Stimulated activated naive CD8-positive, alpha-beta T cell treated with anti-CD3 and anti-CD28 coated beads, Interleukin-15, amount 100 ng/mL, for 72 hours (primary cell): ENCODE results near the gene DLL4.
"Not testable (repeated sequence)": the region's sequence is repeated elsewhere in the genome, so short reads cannot be mapped to it uniquely, and the experiment has no call there.

Experiments
- ATAC-seq: fragments of 150-1000 bp; cut with Tn5 transposase; 2 replicates; pipeline ENCODE4 v1.10.0; 2021; ENCODE audit warnings: mild to moderate bottlenecking, moderate library complexity
- DNase-seq, 2 donors: peaks; one replicate each; pipeline ENCODE4 v3.0.0; 2021 to 2022
- H3K27ac Mint-ChIP-seq, 2 donors: one replicate each; pipeline ENCODE4 v1.8.0; 2022; ENCODE audit warnings: mild to moderate bottlenecking in 2 of 2, mixed read lengths in 2 of 2, moderate library complexity in 2 of 2
- H3K27me3 Mint-ChIP-seq: one replicate; pipeline ENCODE4 v1.8.0; 2022; ENCODE audit warnings: mixed read lengths
- H3K4me1 Mint-ChIP-seq: one replicate; pipeline ENCODE4 v1.8.0; 2022; ENCODE audit warnings: mild to moderate bottlenecking, mixed read lengths
- H3K4me3 Mint-ChIP-seq, 2 donors: one replicate each; pipeline ENCODE4 v1.8.0; 2022; ENCODE audit warnings: mild to moderate bottlenecking in 2 of 2, mixed read lengths in 2 of 2, moderate library complexity in 1 of 2
- H3K9me3 Mint-ChIP-seq, 2 donors: one replicate each; pipeline ENCODE4 v1.8.0; 2022; ENCODE audit warnings: mixed read lengths in 2 of 2

Gene DLL4

GRCh38 chr15:40957041-40957555 lies 28.0 kb downstream of the DLL4 start:
- peaks cover 72% of the 10 kb centered on the region for H3K4me1 Mint-ChIP-seq
- H3K4me3 Mint-ChIP-seq, result peak overlapping the region in 1 of 2 donors; percentile 9
- ATAC-seq, result no peak
- H3K9me3 Mint-ChIP-seq, result no peaks in the 10 kb centered on the region
- no peak for DNase-seq
- H3K27ac Mint-ChIP-seq, result peak overlapping the region in 1 of 2 donors; percentile 100
- H3K27me3 Mint-ChIP-seq, result no peaks in the 10 kb centered on the region

DNA sequence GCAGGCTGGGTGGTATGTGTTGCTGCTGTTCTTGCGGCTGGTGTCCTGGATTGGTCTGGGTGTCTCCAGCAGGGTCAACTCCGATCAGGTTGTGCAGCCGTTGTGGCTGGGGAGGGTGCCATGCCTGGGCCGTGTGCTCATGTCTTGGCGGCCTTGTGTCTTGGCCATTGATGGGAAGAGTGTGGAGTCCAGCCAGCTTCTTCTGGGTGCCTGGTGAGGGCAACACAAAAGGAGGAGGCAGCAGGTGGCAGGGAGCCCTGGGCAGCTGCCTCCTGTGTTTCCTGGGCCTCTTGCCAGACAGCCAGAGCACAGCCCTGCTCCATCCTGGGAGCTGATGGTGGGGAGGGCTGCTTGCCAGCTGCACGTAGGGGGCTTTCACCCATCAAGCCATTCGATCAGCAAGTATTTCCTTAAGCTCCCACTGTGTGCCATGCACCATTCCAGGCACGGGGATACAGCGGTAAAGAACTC lies 28.5 kb downstream of the DLL4 start:
- DNase-seq (no peak), ATAC-seq (no peak)
- Mint-ChIP-seq H3K4me3 (peak overlapping the region; percentile 9 to 24), H3K9me3 (no peaks in the 10 kb centered on the region), H3K4me1 (peaks cover 69% of the 10 kb centered on the region), H3K27me3 (no peaks in the 10 kb centered on the region), H3K27ac (peak overlapping the region in 1 of 2 donors; percentile 100)

GRCh38 chr15:40958146-40958545 lies 29.0 kb downstream of the DLL4 start:
- H3K4me1 Mint-ChIP-seq, result peaks cover 68% of the 10 kb centered on the region
- no peak for ATAC-seq
- no peaks in the 10 kb centered on the region for H3K27me3 Mint-ChIP-seq

GRCh38 chr15:40958723-40959122 lies 29.6 kb downstream of the DLL4 start:
- Mint-ChIP-seq H3K9me3 (no peaks in the 10 kb centered on the region), H3K4me3 (no peak overlapping the region), H3K4me1 (peaks cover 63% of the 10 kb centered on the region), H3K27ac (peak overlapping the region; percentile 27 to 100), H3K27me3 (no peaks in the 10 kb centered on the region)
- DNase-seq, result no peak
- no peak for ATAC-seq

More at GRCh38 chr15:40958146-40958545, 29.0 kb downstream of the DLL4 start:
- DNase-seq, result no peak
- H3K9me3 Mint-ChIP-seq, result no peaks in the 10 kb centered on the region
- H3K4me3 Mint-ChIP-seq, result peak overlapping the region in 1 of 2 donors; percentile 28
- peak overlapping the region; percentile 50 to 100 for H3K27ac Mint-ChIP-seq

DNA sequence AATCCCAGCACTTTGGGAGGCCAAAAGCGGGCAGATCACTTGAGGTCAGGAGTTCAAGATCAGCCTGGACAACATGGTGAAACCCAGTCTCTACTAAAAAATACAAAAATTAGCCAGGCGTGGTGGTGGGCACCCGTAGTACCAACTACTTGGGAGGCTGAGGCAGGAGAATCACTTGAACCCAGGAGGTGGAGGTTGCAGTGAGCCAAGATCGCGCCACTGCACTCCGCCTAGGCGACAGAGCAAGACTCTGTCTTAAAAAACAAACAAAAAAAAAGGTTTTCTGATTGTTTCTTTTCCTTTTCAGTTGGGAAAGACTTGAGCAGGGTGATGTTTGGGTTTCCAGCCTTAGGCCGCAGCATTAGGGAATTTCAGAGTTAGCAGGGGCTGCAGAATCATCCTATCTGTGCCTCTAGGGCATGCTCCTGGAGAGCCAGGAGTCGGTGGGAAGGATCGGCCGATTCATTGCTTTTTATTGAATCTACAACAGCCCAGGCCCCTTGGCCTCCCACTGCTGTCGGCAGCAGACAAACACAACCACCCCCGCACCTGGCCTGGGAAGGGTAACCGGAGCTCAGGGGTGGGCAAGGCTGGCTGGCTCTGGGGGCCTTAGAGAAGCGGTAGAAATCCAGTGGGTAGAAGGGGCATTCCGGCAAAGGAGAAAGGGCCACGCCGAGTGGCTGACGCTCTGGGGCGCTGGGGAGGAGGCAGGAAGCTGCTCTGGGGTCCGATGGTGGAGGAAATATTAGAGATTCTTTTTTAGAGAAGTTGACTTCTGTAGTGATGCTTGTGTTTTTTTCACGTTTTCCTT lies 30.4 kb downstream of the DLL4 start:
- Mint-ChIP-seq H3K27ac (peak overlapping the region; percentile 44 to 89), H3K27me3 (no peaks in the 10 kb centered on the region), H3K9me3 (no peaks in the 10 kb centered on the region), H3K4me1 (peaks cover 56% of the 10 kb centered on the region), H3K4me3 (no peak overlapping the region)
- DNase-seq, result no peak
- no peak for ATAC-seq

DNA sequence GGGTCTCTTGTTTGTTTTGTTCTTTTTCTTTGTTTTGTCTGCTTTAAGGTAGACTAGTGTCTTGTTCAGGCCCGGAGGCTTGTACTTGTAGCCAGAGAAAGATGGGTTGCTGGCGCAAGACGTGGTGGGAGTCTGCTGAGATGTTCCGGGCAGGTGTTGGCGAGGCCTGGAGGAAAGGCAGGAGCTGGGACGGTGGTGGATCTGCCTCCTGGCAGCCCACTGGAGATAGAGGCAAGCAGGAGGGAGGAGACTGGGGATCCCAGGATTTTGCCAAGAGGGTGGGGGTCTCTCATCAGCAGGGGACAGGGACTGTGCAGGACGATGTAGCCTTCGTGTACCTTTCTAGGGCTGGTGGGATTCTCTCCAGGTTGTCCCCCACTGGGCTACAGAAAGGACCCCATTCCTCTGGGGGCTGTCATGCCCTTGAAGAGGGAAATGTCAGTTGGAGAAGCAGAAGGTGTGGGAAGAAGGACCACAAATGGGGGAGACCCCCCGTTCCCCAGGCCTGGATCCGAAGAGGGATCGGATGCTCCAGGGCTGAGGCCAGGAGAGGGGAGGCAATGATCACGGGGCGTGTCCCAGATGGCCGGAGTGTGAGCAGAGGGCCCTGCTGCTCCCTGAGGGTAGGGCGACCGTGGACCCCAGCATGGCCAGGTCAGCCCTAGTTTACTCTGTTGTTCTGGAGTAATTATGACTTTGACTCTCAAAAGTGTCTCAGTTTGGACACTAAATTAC lies 31.2 kb downstream of the DLL4 start:
- peak overlapping the region; percentile 44 to 89 for H3K27ac Mint-ChIP-seq
- H3K4me1 Mint-ChIP-seq, result peaks cover 49% of the 10 kb centered on the region
- no peak for DNase-seq
- no peak overlapping the region for H3K4me3 Mint-ChIP-seq
- no peak for ATAC-seq
- H3K9me3 Mint-ChIP-seq, result no peaks in the 10 kb centered on the region
- H3K27me3 Mint-ChIP-seq, result no peaks in the 10 kb centered on the region

GRCh38 chr15:40960925-40961324 lies 31.8 kb downstream of the DLL4 start:
- ATAC-seq (no peak), DNase-seq (no peak)
- Mint-ChIP-seq H3K27me3 (no peaks in the 10 kb centered on the region), H3K4me3 (no peak overlapping the region), H3K27ac (no peak overlapping the region), H3K4me1 (peaks cover 42% of the 10 kb centered on the region), H3K9me3 (no peaks in the 10 kb centered on the region)

GRCh38 chr15:40961740-40962139 lies 32.6 kb downstream of the DLL4 start:
- H3K9me3 Mint-ChIP-seq, DNase-seq, H3K27me3 Mint-ChIP-seq, H3K27ac Mint-ChIP-seq, H3K4me3 Mint-ChIP-seq, ATAC-seq: not testable (repeated sequence)
- H3K4me1 Mint-ChIP-seq, result peaks cover 34% of the 10 kb centered on the region

- not testable (repeated sequence) for DNase-seq, H3K27ac Mint-ChIP-seq, H3K27me3 Mint-ChIP-seq, H3K9me3 Mint-ChIP-seq, H3K4me3 Mint-ChIP-seq, ATAC-seq
- H3K4me1 Mint-ChIP-seq, result peaks cover 29% of the 10 kb centered on the region
These were observed 33.2 kb downstream of the DLL4 start for GRCh38 chr15:40962317-40962716.

GRCh38 chr15:40963201-40963600 lies 34.1 kb downstream of the DLL4 start:
- H3K4me3 Mint-ChIP-seq, result no peak overlapping the region
- DNase-seq (no peak), ATAC-seq (no peak)
- no peaks in the 10 kb centered on the region for H3K27me3 Mint-ChIP-seq
- H3K4me1 Mint-ChIP-seq, result peaks cover 21% of the 10 kb centered on the region
- H3K9me3 Mint-ChIP-seq, result no peaks in the 10 kb centered on the region
- peak overlapping the region in 1 of 2 donors; percentile 72 for H3K27ac Mint-ChIP-seq

GRCh38 chr15:40964006-40964405 lies 34.9 kb downstream of the DLL4 start:
- DNase-seq, result no peak
- H3K9me3 Mint-ChIP-seq, result no peaks in the 10 kb centered on the region
- H3K4me3 Mint-ChIP-seq, result no peak overlapping the region
- no peak for ATAC-seq
- no peak overlapping the region for H3K27ac Mint-ChIP-seq
- no peaks in the 10 kb centered on the region for H3K27me3 Mint-ChIP-seq
- H3K4me1 Mint-ChIP-seq, result peaks cover 13% of the 10 kb centered on the region

DNA sequence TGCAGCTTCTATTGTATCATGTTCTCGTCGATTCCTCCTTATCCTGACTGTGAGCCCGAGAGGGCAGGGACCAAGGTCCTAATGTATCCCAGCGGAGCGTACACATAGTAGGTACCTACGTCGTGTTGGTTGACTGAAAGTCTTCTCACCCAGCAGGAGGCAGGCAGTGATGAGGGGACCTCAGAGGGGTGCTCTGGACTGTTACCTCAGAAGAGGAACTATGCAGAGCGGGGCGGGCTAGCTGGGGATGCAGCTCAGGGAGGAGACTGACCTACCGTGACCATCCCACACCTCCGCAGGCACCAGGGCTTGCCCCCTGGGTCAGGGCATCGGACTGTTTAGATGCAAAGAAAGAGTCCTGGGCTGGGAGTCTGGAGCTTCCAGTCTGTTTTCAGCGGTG lies 35.5 kb downstream of the DLL4 start:
- ATAC-seq (no peak), DNase-seq (no peak)
- Mint-ChIP-seq H3K9me3 (no peaks in the 10 kb centered on the region), H3K27me3 (no peaks in the 10 kb centered on the region), H3K4me3 (no peak overlapping the region), H3K27ac (no peak overlapping the region), H3K4me1 (peaks cover 7% of the 10 kb centered on the region)

- ATAC-seq (no peak), DNase-seq (no peak)
- H3K27ac Mint-ChIP-seq, result no peak overlapping the region
- H3K4me1 Mint-ChIP-seq, result peaks cover 5% of the 10 kb centered on the region
- H3K9me3 Mint-ChIP-seq, result no peaks in the 10 kb centered on the region
- no peaks in the 10 kb centered on the region for H3K27me3 Mint-ChIP-seq
- H3K4me3 Mint-ChIP-seq, result no peak overlapping the region
These were observed 39.3 kb downstream of the DLL4 start for GRCh38 chr15:40968290-40969085.

- Mint-ChIP-seq H3K27ac (peak overlapping the region in 1 of 2 donors; percentile 59), H3K4me1 (peaks cover 5% of the 10 kb centered on the region)
- no peak for ATAC-seq
These were observed 40.2 kb downstream of the DLL4 start for GRCh38 chr15:40969363-40969762.

DNA sequence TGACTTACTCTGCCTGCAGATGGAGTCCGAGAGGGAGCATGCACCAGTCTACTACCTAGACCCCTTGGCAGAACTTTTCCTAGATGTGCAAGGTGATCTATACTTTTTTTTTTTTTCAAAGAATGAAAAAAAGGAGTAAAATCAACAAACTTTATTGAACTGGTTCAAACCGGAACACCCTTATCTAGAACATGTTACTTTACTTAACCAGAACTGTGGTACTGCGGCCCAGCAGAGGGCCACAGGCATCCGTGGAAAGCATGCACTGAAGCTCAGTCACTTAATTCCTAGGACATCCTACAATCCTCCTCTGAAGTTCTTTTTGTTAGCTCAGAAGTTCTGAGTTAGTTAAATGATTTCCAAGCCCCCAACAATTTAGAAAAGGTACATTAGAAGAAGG lies 45.7 kb downstream of the DLL4 start:
- no peak for ATAC-seq
- H3K4me3 Mint-ChIP-seq, result no peak overlapping the region

More at GRCh38 chr15:40969363-40969762, 40.2 kb downstream of the DLL4 start:
- Mint-ChIP-seq H3K27me3 (no peaks in the 10 kb centered on the region), H3K4me3 (no peak overlapping the region), H3K9me3 (no peaks in the 10 kb centered on the region)
- DNase-seq, result no peak

More for the DNA sequence above, 45.7 kb downstream of the DLL4 start:
- DNase-seq, result no peak
- Mint-ChIP-seq H3K4me1 (peaks cover 5% of the 10 kb centered on the region), H3K27ac (no peak overlapping the region), H3K27me3 (no peaks in the 10 kb centered on the region), H3K9me3 (no peaks in the 10 kb centered on the region)
